GM21723 (cell line): ENCODE measurements around the gene BLM.
"Not testable (repeated sequence)": the region's sequence is repeated elsewhere in the genome, so short reads cannot be mapped to it uniquely, and the experiment has no call there.

Experiments
- ATAC-seq: cut with Tn5 transposase; IDR thresholded peaks from one replicate; pipeline ENCODE4 v1.9.1; 2021; ENCODE audit warnings: mild to moderate bottlenecking, moderate library complexity; ENCODE audit not compliant: unreplicated experiment

Gene BLM

GRCh38 chr15:90819390-90819789 lies 102.2 kb downstream of the BLM start:
- no peak for ATAC-seq

GRCh38 chr15:90819850-90820249 lies 102.7 kb downstream of the BLM start:
- no peak for ATAC-seq

- ATAC-seq = no peak
Observed at GRCh38 chr15:90820481-90820880, 103.3 kb downstream of the BLM start.

GRCh38 chr15:90822204-90822955 lies 105.2 kb downstream of the BLM start:
- ATAC-seq = no peak

GRCh38 chr15:90823455-90823974 lies 106.4 kb downstream of the BLM start:
- ATAC-seq = no peak

- ATAC-seq = not testable (repeated sequence)
Observed at GRCh38 chr15:90825115-90825899, 108.2 kb downstream of the BLM start.

GRCh38 chr15:90826206-90826885 lies 109.2 kb downstream of the BLM start:
- ATAC-seq = not testable (repeated sequence)

GRCh38 chr15:90826886-90827435 lies 109.8 kb downstream of the BLM start:
- no peak for ATAC-seq

GRCh38 chr15:90828111-90828510 lies 111.0 kb downstream of the BLM start:
- ATAC-seq = no peak

- no peak for ATAC-seq
Observed at GRCh38 chr15:90829126-90829525, 112.0 kb downstream of the BLM start.

- ATAC-seq = peak; percentile 48
Observed at GRCh38 chr15:90829942-90830440, 112.8 kb downstream of the BLM start.

- ATAC-seq = no peak
Observed at GRCh38 chr15:90834626-90835025, 117.5 kb downstream of the BLM start.

- no peak for ATAC-seq
Observed at GRCh38 chr15:90836296-90836871, 119.2 kb downstream of the BLM start.

GRCh38 chr15:90837094-90837493 lies 119.9 kb downstream of the BLM start:
- no peak for ATAC-seq

- no peak for ATAC-seq
Observed at GRCh38 chr15:90838139-90838538, 121.0 kb downstream of the BLM start.

- ATAC-seq = no peak
Observed at GRCh38 chr15:90838544-90838943, 121.4 kb downstream of the BLM start.

GRCh38 chr15:90839187-90840071 lies 122.3 kb downstream of the BLM start:
- ATAC-seq = peak; percentile 91

- no peak for ATAC-seq
Observed at GRCh38 chr15:90840157-90840855, 123.2 kb downstream of the BLM start.

- no peak for ATAC-seq
Observed at GRCh38 chr15:90840954-90841353, 123.8 kb downstream of the BLM start.
